IMR-90 (cell line): ENCODE results near the gene NACA. TPM values are rescaled to one million over a fixed set of nuclear protein-coding genes. Genes with fewer than 3 reads are reported as not detected.

Experiments
- ATAC-seq: fragments of 200-7000 bp; cut with Tn5 transposase; 2 replicates; pipeline ENCODE4 v1.9.1; 2020; ENCODE audit warnings: low read depth, mild to moderate bottlenecking, moderate library complexity
- BruUV-seq: library from RNA; stranded (reverse); fragments of 400-500 nt; replicated peaks from 2 replicates; lab custom pipeline; 2021; lab: Mats Ljungman, UMichigan
- CTCF ChIA-PET: fragments of 300-600 bp; formaldehyde crosslinking; extraction: SDS; loops from one replicate; lab custom pipeline; 2021; ENCODE audit warnings: antibody characterized with exemption; lab: Yijun Ruan, JAX
- POLR2A ChIA-PET: fragments of 300-600 bp; sonication (Branson Sonifier 250); formaldehyde crosslinking; loops from one replicate; lab custom pipeline; 2022; ENCODE audit warnings: antibody characterized with exemption; ENCODE audit not compliant: unreplicated experiment; lab: Charles Lee
- DNase-seq: peaks from one replicate; pipeline ENCODE4 v3.0.0; 2013
- H2AFZ ChIP-seq: replicated peaks from 2 replicates; pipeline ENCODE3; 2013; ENCODE audit warnings: low read length, mild to moderate bottlenecking; ENCODE audit not compliant: poor library complexity
- H2AK5ac ChIP-seq: 2 replicates; pipeline ENCODE4 v1.6.1; 2013; ENCODE audit warnings: low read depth, low read length, inconsistent platforms
- H2AK9ac ChIP-seq: replicated peaks from 2 replicates; pipeline ENCODE3; 2013; ENCODE audit warnings: mild to moderate bottlenecking, low read depth, low read length, moderate library complexity; ENCODE audit not compliant: poor library complexity
- H2BK120ac ChIP-seq: 2 replicates; pipeline ENCODE4 v1.6.1; 2013; ENCODE audit warnings: low read depth, low read length, inconsistent platforms
- H2BK15ac ChIP-seq: 3 replicates; pipeline ENCODE4 v1.6.1; 2013; ENCODE audit warnings: low read depth, low read length, inconsistent platforms
- H2BK20ac ChIP-seq: 2 replicates; pipeline ENCODE4 v1.6.1; 2013; ENCODE audit warnings: low read depth, mild to moderate bottlenecking, inconsistent platforms, low read length, moderate library complexity
- H2BK5ac ChIP-seq: 2 replicates; pipeline ENCODE4 v1.6.1; 2013; ENCODE audit warnings: mild to moderate bottlenecking, low read depth, low read length, inconsistent platforms; ENCODE audit not compliant: poor library complexity, severe bottlenecking
- H3K14ac ChIP-seq: replicated peaks from 2 replicates; pipeline ENCODE4 v1.6.1; 2013; ENCODE audit warnings: low read depth, low read length, inconsistent platforms
- H3K18ac ChIP-seq: 2 replicates; pipeline ENCODE4 v1.6.1; 2013; ENCODE audit warnings: low read depth, low read length, control low read depth
- H3K23ac ChIP-seq: 2 replicates; pipeline ENCODE4 v1.6.1; 2013; ENCODE audit warnings: low read depth, low read length, inconsistent platforms
- H3K27ac ChIP-seq: 2 replicates; pipeline ENCODE4 v1.5.1; 2013; ENCODE audit warnings: mild to moderate bottlenecking, control low read depth, low read length; ENCODE audit not compliant: insufficient read depth
- H3K27me3 ChIP-seq: 2 replicates; pipeline ENCODE4 v1.6.1; 2013; ENCODE audit warnings: low read length; ENCODE audit not compliant: control insufficient read depth, insufficient read depth
- H3K36me3 ChIP-seq: 2 replicates; pipeline ENCODE4 v1.6.1; 2013; ENCODE audit warnings: low read length, mixed read lengths; ENCODE audit not compliant: control insufficient read depth, insufficient read depth
- H3K4ac ChIP-seq: 2 replicates; pipeline ENCODE4 v1.6.1; 2013; ENCODE audit warnings: low read depth, low read length, inconsistent platforms
- H3K4me1 ChIP-seq: 2 replicates; pipeline ENCODE4 v1.6.1; 2013; ENCODE audit warnings: low read length, mixed read lengths; ENCODE audit not compliant: control insufficient read depth, insufficient read depth
- H3K4me2 ChIP-seq: 2 replicates; pipeline ENCODE4 v1.6.1; 2013; ENCODE audit warnings: low read depth, mild to moderate bottlenecking, control low read depth, low read length, moderate library complexity
- H3K4me3 ChIP-seq: 2 replicates; pipeline ENCODE4 v1.5.1; 2013; ENCODE audit warnings: low read depth, mild to moderate bottlenecking, control low read depth, low read length, moderate library complexity; ENCODE audit not compliant: insufficient read depth
- H3K56ac ChIP-seq: 2 replicates; pipeline ENCODE4 v1.6.1; 2013; ENCODE audit warnings: low read length, inconsistent platforms; ENCODE audit not compliant: insufficient read depth; ENCODE audit errors: extremely low read depth
- H3K79me1 ChIP-seq, 2 experiments: 2 replicates each; pipeline ENCODE4 v1.6.1; 2013; ENCODE audit warnings: low read length in 2 of 2, inconsistent platforms in 1 of 2, low read depth in 1 of 2
- H3K9ac ChIP-seq: 2 replicates; pipeline ENCODE4 v1.6.1; 2013; ENCODE audit warnings: low read depth, low read length, control low read depth
- H3K9me1 ChIP-seq: 2 replicates; pipeline ENCODE4 v1.6.1; 2013; ENCODE audit warnings: low read length, inconsistent platforms; ENCODE audit not compliant: insufficient read depth
- H3K9me3 ChIP-seq: 2 replicates; pipeline ENCODE4 v1.6.1; 2013; ENCODE audit warnings: low read length; ENCODE audit not compliant: control insufficient read depth, insufficient read depth
- H4K20me1 ChIP-seq: 2 replicates; pipeline ENCODE4 v1.6.1; 2013; ENCODE audit warnings: low read length, inconsistent platforms; ENCODE audit not compliant: insufficient read depth
- H4K5ac ChIP-seq: 2 replicates; pipeline ENCODE4 v1.6.1; 2013; ENCODE audit warnings: mild to moderate bottlenecking, low read depth, low read length, control low read depth
- H4K8ac ChIP-seq, 2 experiments: 2 replicates each; pipeline ENCODE4 v1.6.1; 2013; ENCODE audit warnings: low read depth in 2 of 2, low read length in 2 of 2, control low read depth in 1 of 2, inconsistent platforms in 1 of 2
- H4K91ac ChIP-seq: 2 replicates; pipeline ENCODE4 v1.6.1; 2013; ENCODE audit warnings: low read depth, low read length, inconsistent platforms; ENCODE audit not compliant: insufficient read depth
- BHLHE40 ChIP-seq: fragments of 150-350 bp; IDR thresholded peaks from 2 replicates; pipeline ENCODE4 v1.6.1; 2016; ENCODE audit warnings: mild to moderate bottlenecking, low read depth, low read length
- CEBPB ChIP-seq: IDR thresholded peaks from 2 replicates; pipeline ENCODE4 v1.6.1; 2012; ENCODE audit warnings: low read depth, low read length, improper control_type of control experiment
- CHD1 ChIP-seq: IDR thresholded peaks from 2 replicates; pipeline ENCODE4 v1.6.1; 2012; ENCODE audit warnings: low read depth, low read length, improper control_type of control experiment
- CTCF ChIP-seq: conservative IDR thresholded peaks from 2 replicates; pipeline ENCODE4 v1.5.1; 2012; ENCODE audit warnings: mild to moderate bottlenecking, low read depth, low read length, improper control_type of control experiment
- ELK1 ChIP-seq: fragments of 150-350 bp; IDR thresholded peaks from 2 replicates; pipeline ENCODE4 v1.6.1; 2016; ENCODE audit warnings: low read depth, mild to moderate bottlenecking, low read length, moderate library complexity, borderline replicate concordance
- FOS ChIP-seq: fragments of 150-350 bp; IDR thresholded peaks from 2 replicates; pipeline ENCODE4 v1.6.1; 2016; ENCODE audit warnings: low read depth, low read length
- MAFK ChIP-seq: IDR thresholded peaks from 2 replicates; pipeline ENCODE4 v1.6.1; 2012; ENCODE audit warnings: low read depth, low read length, improper control_type of control experiment
- MAZ ChIP-seq: IDR thresholded peaks from 2 replicates; pipeline ENCODE4 v1.6.1; 2012; ENCODE audit warnings: low read depth, mild to moderate bottlenecking, low read length, improper control_type of control experiment, moderate library complexity, borderline replicate concordance
- MXI1 ChIP-seq: IDR thresholded peaks from 2 replicates; pipeline ENCODE4 v1.6.1; 2012; ENCODE audit warnings: low read depth, mild to moderate bottlenecking, low read length, moderate library complexity, borderline replicate concordance
- NFE2L2 ChIP-seq: fragments of 150-350 bp; IDR thresholded peaks from 2 replicates; pipeline ENCODE4 v1.6.1; 2016; ENCODE audit warnings: low read depth, mild to moderate bottlenecking, low read length
- POLR2A ChIP-seq: IDR thresholded peaks from 2 replicates; pipeline ENCODE4 v1.6.1; 2012; ENCODE audit warnings: mild to moderate bottlenecking, low read depth, low read length
- RAD21 ChIP-seq: IDR thresholded peaks from 2 replicates; pipeline ENCODE4 v1.6.1; 2012; ENCODE audit warnings: low read length, improper control_type of control experiment
- RCOR1 ChIP-seq: IDR thresholded peaks from 2 replicates; pipeline ENCODE4 v1.6.1; 2012; ENCODE audit warnings: mild to moderate bottlenecking, low read length, improper control_type of control experiment; ENCODE audit not compliant: insufficient replicate concordance
- RFX5 ChIP-seq: IDR thresholded peaks from 2 replicates; pipeline ENCODE4 v1.8.0; 2012; ENCODE audit warnings: low read depth, mild to moderate bottlenecking, low read length, moderate library complexity
- SMC3 ChIP-seq: fragments of 150-350 bp; IDR thresholded peaks from 2 replicates; pipeline ENCODE4 v1.6.1; 2016; ENCODE audit warnings: low read depth, mild to moderate bottlenecking, antibody characterized with exemption, low read length, moderate library complexity
- WGBS, 2 experiments: methylation state at CpG; one replicate each; pipeline versions ENCODE4 v1.1.5 to v1.1.7; 2013; ENCODE audit warnings: missing lambda C conversion rate in 2 of 2; ENCODE audit not compliant: insufficient read length in 1 of 2; ENCODE audit errors: extremely low coverage in 2 of 2; 5-methylcytosine and 5-hydroxymethylcytosine counted together
- dilution Hi-C: fragments of 300-500 bp; cut with HindIII; formaldehyde crosslinking; loops from one replicate; pipeline ENCODE4 v1.14.3; 2018; ENCODE audit warnings: low sequenced_read_pairs; ENCODE audit not compliant: unreplicated experiment
- in situ Hi-C: fragments of 300-500 bp; cut with MboI; formaldehyde crosslinking; loops from 3 replicates; pipeline ENCODE4 v1.14.3; 2019; ENCODE audit warnings: low sequenced_read_pairs, inconsistent platforms, mixed read lengths
- intact Hi-C: fragments of 100-400 bp; cut with micrococcal nuclease; formaldehyde crosslinking; loops from 2 replicates; pipeline ENCODE4 v1.10.0; 2022
- polyA plus RNA-seq, 3 experiments: library from polyadenylated mRNA; depleted of rRNA; stranded (reverse); fragments of >200 nt; gene quantifications; 2 replicates each; pipeline ENCODE4 v1.2.3, GENCODE V29; 2012; ENCODE audit warnings: low replicate concordance in 1 of 3
- total RNA-seq: library from RNA; depleted of rRNA; stranded (reverse); fragments of >200 nt; gene quantifications from 2 replicates; pipeline ENCODE4 v1.2.3, GENCODE V29; 2012
- TF ChIP-seq, protein P1 (sequence below): fragments of 150-350 bp; IDR thresholded peaks from 2 replicates; pipeline ENCODE4 v1.6.1; 2017; ENCODE audit warnings: mild to moderate bottlenecking, antibody characterized with exemption, low read length, low read depth

Gene NACA
- total and polyA plus RNA-seq, 2 of the 4 experiments (the other 2 are of a cell fraction): 662 to 1,223 TPM

GRCh38 chr12:56760460-56760859, 35.4 kb upstream of the NACA start:
- Histone ChIP-seq H2AK5ac (no peak overlapping the region), H3K27me3 (no peaks in the 10 kb centered on the region), H3K4me3 (no peak overlapping the region), H3K4me2 (no peak overlapping the region), H3K23ac (no peak overlapping the region), H3K36me3 (no peaks in the 10 kb centered on the region), H3K14ac (no peak overlapping the region), H3K4me1 (no peaks in the 10 kb centered on the region; the same call in 1 of the 2 replicates), H2AK9ac (no peak overlapping the region), H4K20me1 (no peaks in the 10 kb centered on the region), H3K79me1 (peaks cover 0 to 3% of the 10 kb centered on the region in 2 experiments; a peak in 1 of 4 replicates), H2BK15ac (no peak overlapping the region), H3K18ac (no peak overlapping the region), H2BK5ac (no peak overlapping the region), H3K4ac (no peak overlapping the region), H2BK120ac (no peak overlapping the region), H4K5ac (no peak overlapping the region), H4K8ac (no peak overlapping the region), H3K56ac (no peak overlapping the region), H2AFZ (no peak overlapping the region), H3K9me3 (peaks cover 7% of the 10 kb centered on the region; the same call in 1 of the 2 replicates), H3K9me1 (no peaks in the 10 kb centered on the region), H2BK20ac (no peak overlapping the region), H4K91ac (no peak overlapping the region), H3K27ac (no peak overlapping the region), H3K9ac (no peak overlapping the region)
- WGBS, 2 experiments: 0% methylated on average over 1 of the region's 7 CpGs; no CpG with 5 or more reads in 1 of the 2 experiments
- intact Hi-C loops: no loop called here
- CTCF ChIA-PET: no interaction called here
- no peak for TF ChIP-seq RAD21
- TF ChIP-seq CTCF: no peak
- TF ChIP-seq MAFK: no peak
- TF ChIP-seq SMC3: no peak
- no peak for TF ChIP-seq BHLHE40
- TF ChIP-seq, protein P1, sequence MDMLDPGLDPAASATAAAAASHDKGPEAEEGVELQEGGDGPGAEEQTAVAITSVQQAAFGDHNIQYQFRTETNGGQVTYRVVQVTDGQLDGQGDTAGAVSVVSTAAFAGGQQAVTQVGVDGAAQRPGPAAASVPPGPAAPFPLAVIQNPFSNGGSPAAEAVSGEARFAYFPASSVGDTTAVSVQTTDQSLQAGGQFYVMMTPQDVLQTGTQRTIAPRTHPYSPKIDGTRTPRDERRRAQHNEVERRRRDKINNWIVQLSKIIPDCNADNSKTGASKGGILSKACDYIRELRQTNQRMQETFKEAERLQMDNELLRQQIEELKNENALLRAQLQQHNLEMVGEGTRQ: no peak
- TF ChIP-seq CHD1: no peak
- no peak for TF ChIP-seq CEBPB
- TF ChIP-seq POLR2A: no peak
- no peak for TF ChIP-seq NFE2L2
- TF ChIP-seq MXI1: no peak
- TF ChIP-seq FOS: no peak
- TF ChIP-seq ELK1: no peak
- TF ChIP-seq MAZ: no peak
- no peak for TF ChIP-seq RFX5
- no peak for TF ChIP-seq RCOR1
- no TSS peak for BruUV-seq
- POLR2A ChIA-PET: no interaction called here
- dilution Hi-C loops: no loop called here
- DNase-seq (no peak), ATAC-seq (no peak)
- in situ Hi-C loops: loop anchor here (5.0 kb wide), 1 partner anchor 227 kb away; no protein-coding TSS in a partner anchor
